CD14-positive monocyte (primary cell): ENCODE results near the gene INO80C. TPM values are rescaled to one million over a fixed set of nuclear protein-coding genes. Genes with fewer than 3 reads are reported as not detected.

Experiments
- DNase-seq, 3 donors: peaks; one replicate each; pipeline ENCODE4 v3.0.0-alpha.2; 2011 to 2022
- H2AFZ ChIP-seq: 2 replicates; pipeline ENCODE4 v1.6.0; 2012; ENCODE audit warnings: mild to moderate bottlenecking, low read depth, low read length, inconsistent platforms; ENCODE audit not compliant: insufficient read depth, poor library complexity, severe bottlenecking
- H3K27ac ChIP-seq, 2 donors: 1 replicate in 1 of 2; 2 replicates in 1 of 2; pipeline ENCODE4 v1.5.1; 2012 to 2013; ENCODE audit warnings: low read length in 2 of 2, control low read depth in 1 of 2, inconsistent platforms in 1 of 2, low read depth in 1 of 2, mild to moderate bottlenecking in 1 of 2
- H3K27me3 ChIP-seq, 2 donors: one replicate each; pipeline versions ENCODE4 v1.6.0 to v1.6.1; 2011 to 2013; ENCODE audit warnings: low read length in 2 of 2; ENCODE audit not compliant: control insufficient read depth in 2 of 2, insufficient read depth in 2 of 2
- H3K36me3 ChIP-seq, 2 donors: replicated peaks in 1 of 2; 1 replicate in 1 of 2; 2 replicates in 1 of 2; pipeline versions ENCODE4 v1.5.1 to v1.6.1; 2012 to 2013; ENCODE audit warnings: low read length in 2 of 2, control low read depth in 1 of 2, inconsistent platforms in 1 of 2, mild to moderate bottlenecking in 1 of 2; ENCODE audit not compliant: insufficient read depth in 2 of 2, control insufficient read depth in 1 of 2
- H3K4me1 ChIP-seq, 2 donors: 1 replicate in 1 of 2; 2 replicates in 1 of 2; pipeline versions ENCODE4 v1.5.1 to v1.6.1; 2012 to 2013; ENCODE audit warnings: low read length in 2 of 2, control low read depth in 1 of 2, inconsistent platforms in 1 of 2, mild to moderate bottlenecking in 1 of 2, moderate library complexity in 1 of 2; ENCODE audit not compliant: insufficient read depth in 2 of 2, control insufficient read depth in 1 of 2
- H3K4me2 ChIP-seq: replicated peaks from 2 replicates; pipeline ENCODE3; 2012; ENCODE audit warnings: low read length, moderate library complexity, mild to moderate bottlenecking; ENCODE audit not compliant: poor library complexity, severe bottlenecking; ENCODE audit errors: extremely low read depth
- H3K4me3 ChIP-seq, 3 experiments: fragments of 200-600 bp in 1 of 3; sonication (generic) in 1 of 3; replicated peaks in 1 of 3; 1 replicate in 2 of 3; 2 replicates in 1 of 3; pipeline ENCODE4 v1.5.1; 2011 to 2013; ENCODE audit warnings: low read length in 3 of 3, mild to moderate bottlenecking in 3 of 3, control low read depth in 2 of 3, low read depth in 2 of 3, inconsistent platforms in 1 of 3, moderate library complexity in 1 of 3
- H3K79me2 ChIP-seq: 2 replicates; pipeline ENCODE4 v1.6.0; 2012; ENCODE audit warnings: mild to moderate bottlenecking, control low read depth, inconsistent platforms, low read length, moderate library complexity; ENCODE audit not compliant: insufficient read depth
- H3K9ac ChIP-seq: 2 replicates; pipeline ENCODE4 v1.6.0; 2017; ENCODE audit warnings: low read length, mild to moderate bottlenecking; ENCODE audit not compliant: insufficient read depth, poor library complexity, severe bottlenecking
- H3K9me3 ChIP-seq, 2 donors: replicated peaks in 1 of 2; 1 replicate in 1 of 2; 2 replicates in 1 of 2; pipeline versions ENCODE4 v1.5.1 to v1.6.1; 2012 to 2013; ENCODE audit warnings: low read length in 2 of 2, control low read depth in 1 of 2; ENCODE audit not compliant: control insufficient read depth in 1 of 2, insufficient read depth in 1 of 2
- H4K20me1 ChIP-seq: 2 replicates; pipeline ENCODE4 v1.6.0; 2012; ENCODE audit warnings: mild to moderate bottlenecking, low read length, control low read depth, moderate library complexity; ENCODE audit not compliant: insufficient read depth
- H3K27ac Mint-ChIP-seq, 7 donors: one replicate each; pipeline ENCODE4 v1.8.0; 2020; ENCODE audit warnings: mild to moderate bottlenecking in 7 of 7, mixed read lengths in 7 of 7, moderate library complexity in 6 of 7, inconsistent platforms in 2 of 7
- H3K27me3 Mint-ChIP-seq, 3 donors: one replicate each; pipeline ENCODE4 v1.8.0; 2021 to 2022; ENCODE audit warnings: low read depth in 3 of 3, mild to moderate bottlenecking in 3 of 3, mixed read lengths in 3 of 3, moderate library complexity in 3 of 3, inconsistent platforms in 1 of 3
- H3K36me3 Mint-ChIP-seq, 2 donors: one replicate each; pipeline ENCODE4 v1.8.0; 2020; ENCODE audit warnings: mixed read lengths in 2 of 2, inconsistent platforms in 1 of 2, mild to moderate bottlenecking in 1 of 2
- H3K4me1 Mint-ChIP-seq: one replicate; pipeline ENCODE4 v1.8.0; 2020; ENCODE audit warnings: mild to moderate bottlenecking, mixed read lengths
- H3K4me3 Mint-ChIP-seq, 2 donors: one replicate each; pipeline ENCODE4 v1.8.0; 2020; ENCODE audit warnings: mild to moderate bottlenecking in 2 of 2, mixed read lengths in 2 of 2, moderate library complexity in 1 of 2
- H3K9me3 Mint-ChIP-seq, 7 donors: one replicate each; pipeline ENCODE4 v1.8.0; 2020 to 2022; ENCODE audit warnings: mixed read lengths in 7 of 7, mild to moderate bottlenecking in 6 of 7, moderate library complexity in 6 of 7, inconsistent platforms in 2 of 7
- WGBS: methylation state at CpG from one replicate; pipeline ENCODE4 v1.1.5; 2013; ENCODE audit warnings: missing lambda C conversion rate; ENCODE audit not compliant: insufficient coverage; 5-methylcytosine and 5-hydroxymethylcytosine counted together
- intact Hi-C, 2 donors: fragments of 100-400 bp; cut with micrococcal nuclease; formaldehyde crosslinking; loops; one replicate each; pipeline versions ENCODE4 v1.15.0 to v1.15.1; 2023
- polyA plus RNA-seq, 3 donors: library from polyadenylated mRNA; depleted of rRNA in 1 of 3; unstranded in 2 of 3; stranded (reverse) in 1 of 3; fragments of 300-500 nt in 2 of 3; fragments of >200 nt in 1 of 3; fragmentation: Illumina TruSeq in 2 of 3; gene quantifications; 1 replicate in 2 of 3; 2 replicates in 1 of 3; pipeline ENCODE4 v1.2.3, GENCODE V29; 2012 to 2021
- TF ChIP-seq, protein P1 (sequence below): fragments of 200-600 bp; IDR thresholded peaks from one replicate; pipeline ENCODE4 v1.8.0; 2022; ENCODE audit warnings: antibody characterized with exemption, mild to moderate bottlenecking

The INO80C gene
- polyA plus RNA-seq, 3 donors: 17.7 to 27.9 (median 22.3) TPM

DNA sequence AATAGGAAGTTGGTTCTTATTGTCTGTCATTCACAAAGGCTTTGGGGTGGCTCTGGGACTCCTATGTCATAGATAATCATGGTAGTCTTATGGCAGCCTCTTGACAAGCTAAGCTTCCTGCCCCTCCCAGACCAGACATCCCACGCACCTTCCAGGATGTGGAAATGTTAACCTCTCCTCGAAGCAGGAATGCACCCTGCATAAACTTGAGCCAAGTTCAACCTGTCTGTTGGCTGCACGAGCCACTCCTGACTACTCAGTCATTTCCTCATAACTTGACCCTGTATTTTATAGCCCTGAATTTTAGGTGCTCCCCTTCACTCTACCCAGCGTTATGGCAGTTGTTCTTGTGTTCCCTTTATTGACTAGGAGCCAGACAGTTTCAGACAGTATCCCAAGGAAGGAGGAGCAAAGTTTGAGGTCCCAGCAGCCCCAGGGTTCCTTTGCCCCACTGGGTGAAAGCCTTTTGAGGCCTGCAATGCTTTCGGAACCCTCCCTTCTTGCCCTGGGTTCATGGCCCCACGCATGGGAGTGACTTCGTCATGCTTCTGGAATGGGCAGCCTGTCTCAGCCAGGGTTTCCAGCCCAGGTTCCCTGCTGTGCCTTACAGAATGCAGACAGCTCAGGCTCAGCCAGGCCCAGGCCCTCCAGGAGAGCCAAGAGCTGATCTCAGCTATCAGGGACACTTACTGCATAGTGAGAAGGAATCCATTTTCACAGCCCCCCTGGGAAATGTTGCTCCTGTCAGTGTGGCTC, 15.6 kb upstream of the INO80C start:
- H3K27ac Mint-ChIP-seq: no peak overlapping the region
- peaks cover 0 to 8% (median 0%) of the 10 kb centered on the region in 3 donors for H3K27me3 Mint-ChIP-seq
- H3K9me3 Mint-ChIP-seq: no peaks in the 10 kb centered on the region
- H3K79me2 ChIP-seq: no peaks in the 10 kb centered on the region
- DNase-seq: no peak
- 88% methylated on average over 6 of the region's 7 CpGs for WGBS
- H3K27ac ChIP-seq: no peak overlapping the region
- H3K4me1 Mint-ChIP-seq: peaks cover 6% of the 10 kb centered on the region
- no peak overlapping the region for H2AFZ ChIP-seq
- no peak overlapping the region for H3K4me3 Mint-ChIP-seq
- no peaks in the 10 kb centered on the region for H4K20me1 ChIP-seq
- no peaks in the 10 kb centered on the region for H3K9me3 ChIP-seq
- H3K4me2 ChIP-seq: no peak overlapping the region
- no peaks in the 10 kb centered on the region for H3K4me1 ChIP-seq
- intact Hi-C loops: no loop called here
- H3K4me3 ChIP-seq: no peak overlapping the region
- H3K36me3 ChIP-seq: no peaks in the 10 kb centered on the region
- no peaks in the 10 kb centered on the region for H3K27me3 ChIP-seq
- no peaks in the 10 kb centered on the region for H3K36me3 Mint-ChIP-seq
- no peak overlapping the region for H3K9ac ChIP-seq
- TF ChIP-seq, protein P1, sequence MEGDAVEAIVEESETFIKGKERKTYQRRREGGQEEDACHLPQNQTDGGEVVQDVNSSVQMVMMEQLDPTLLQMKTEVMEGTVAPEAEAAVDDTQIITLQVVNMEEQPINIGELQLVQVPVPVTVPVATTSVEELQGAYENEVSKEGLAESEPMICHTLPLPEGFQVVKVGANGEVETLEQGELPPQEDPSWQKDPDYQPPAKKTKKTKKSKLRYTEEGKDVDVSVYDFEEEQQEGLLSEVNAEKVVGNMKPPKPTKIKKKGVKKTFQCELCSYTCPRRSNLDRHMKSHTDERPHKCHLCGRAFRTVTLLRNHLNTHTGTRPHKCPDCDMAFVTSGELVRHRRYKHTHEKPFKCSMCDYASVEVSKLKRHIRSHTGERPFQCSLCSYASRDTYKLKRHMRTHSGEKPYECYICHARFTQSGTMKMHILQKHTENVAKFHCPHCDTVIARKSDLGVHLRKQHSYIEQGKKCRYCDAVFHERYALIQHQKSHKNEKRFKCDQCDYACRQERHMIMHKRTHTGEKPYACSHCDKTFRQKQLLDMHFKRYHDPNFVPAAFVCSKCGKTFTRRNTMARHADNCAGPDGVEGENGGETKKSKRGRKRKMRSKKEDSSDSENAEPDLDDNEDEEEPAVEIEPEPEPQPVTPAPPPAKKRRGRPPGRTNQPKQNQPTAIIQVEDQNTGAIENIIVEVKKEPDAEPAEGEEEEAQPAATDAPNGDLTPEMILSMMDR: no peak

DNA sequence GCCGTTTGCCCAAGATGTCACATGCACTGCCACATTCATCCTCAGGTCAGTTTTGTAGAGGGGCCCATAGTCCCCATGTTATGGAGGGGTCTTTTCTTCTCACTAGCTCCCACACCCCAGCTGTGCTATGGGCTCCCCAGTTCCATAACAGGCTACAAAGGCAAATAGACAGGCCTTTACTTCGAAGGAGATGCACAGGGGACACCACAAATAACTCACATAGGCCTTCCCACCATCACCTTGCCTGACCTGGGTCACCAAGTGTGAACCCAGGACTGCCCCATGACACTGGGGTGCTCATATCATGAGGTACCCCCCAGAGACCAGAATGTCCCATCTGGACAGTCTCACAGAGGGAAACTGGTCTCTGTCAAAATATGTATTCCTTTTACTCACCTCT, 15.0 kb upstream of the INO80C start:
- H3K4me2 ChIP-seq: no peak overlapping the region
- no peak overlapping the region for H3K27ac ChIP-seq
- TF ChIP-seq, protein P1: no peak
- no peaks in the 10 kb centered on the region for H3K9me3 ChIP-seq
- no peaks in the 10 kb centered on the region for H4K20me1 ChIP-seq
- Mint-ChIP-seq H3K9me3 (no peaks in the 10 kb centered on the region), H3K36me3 (no peaks in the 10 kb centered on the region), H3K4me1 (peaks cover 6% of the 10 kb centered on the region), H3K27ac (peak overlapping the region in 1 of 7 donors; percentile 38), H3K4me3 (no peak overlapping the region), H3K27me3 (peaks cover 0 to 8% (median 0%) of the 10 kb centered on the region in 3 donors)
- peaks cover 4 to 6% of the 10 kb centered on the region in 2 donors for H3K4me1 ChIP-seq
- 100% methylated on average over 1 of the region's 2 CpGs for WGBS
- intact Hi-C loops: no loop called here
- no peaks in the 10 kb centered on the region for H3K36me3 ChIP-seq
- no peak overlapping the region for H2AFZ ChIP-seq
- H3K4me3 ChIP-seq: no peak overlapping the region
- H3K27me3 ChIP-seq: no peaks in the 10 kb centered on the region
- DNase-seq: no peak
- H3K9ac ChIP-seq: no peak overlapping the region
- H3K79me2 ChIP-seq: no peaks in the 10 kb centered on the region
